K562 (cell line): ENCODE data around the gene HSD17B13.

Experiments used
- CGGBP1 ChIP-seq: fragments of 250-450 bp; sonication (Bioruptor Pico); IDR thresholded peaks from 2 replicates; pipeline ENCODE4 v1.9.0; 2021; ENCODE audit warnings: mild to moderate bottlenecking
- E2F4 ChIP-seq: sonication (generic); formaldehyde crosslinking; IDR thresholded peaks from 2 replicates; pipeline ENCODE4 v1.8.0; 2022; ENCODE audit warnings: mild to moderate bottlenecking, low read depth, missing genetic modification reagents
- MAZ ChIP-seq, 2 experiments: fragments of 450-650 bp in 1 of 2; sonication (generic) in 1 of 2; formaldehyde crosslinking; IDR thresholded peaks in 1 of 2; conservative IDR thresholded peaks in 1 of 2; 2 replicates each; pipeline versions ENCODE4 v1.4.0 to v1.5.0; 2020; ENCODE audit warnings: mild to moderate bottlenecking in 1 of 2, missing genetic modification reagents in 1 of 2
- OTX1 ChIP-seq: fragments of 450-650 bp; formaldehyde crosslinking; IDR thresholded peaks from 2 replicates; pipeline ENCODE4 v1.4.0; 2022; ENCODE audit warnings: mild to moderate bottlenecking
- POLR2G ChIP-seq: fragments of 200-400 bp; formaldehyde crosslinking; IDR thresholded peaks from 2 replicates; pipeline ENCODE4 v1.6.1; 2017; ENCODE audit warnings: low read depth, mild to moderate bottlenecking, antibody characterized with exemption, low read length, moderate library complexity
- RFX5 ChIP-seq: IDR thresholded peaks from 2 replicates; pipeline ENCODE4 v1.6.1; 2011; ENCODE audit warnings: low read depth, mild to moderate bottlenecking, improper control_type of control experiment, low read length
- SRSF1 ChIP-seq: fragments of 200-400 bp; formaldehyde crosslinking; IDR thresholded peaks from 2 replicates; pipeline ENCODE4 v1.6.1; 2017; ENCODE audit warnings: mild to moderate bottlenecking, low read depth, low read length, moderate library complexity
- U2AF1 ChIP-seq: fragments of 200-400 bp; formaldehyde crosslinking; optimal IDR thresholded peaks from 2 replicates; pipeline ENCODE3; 2017; ENCODE audit warnings: mild to moderate bottlenecking, low read depth, low read length, moderate library complexity
- ZNF609 ChIP-seq: sonication (generic); formaldehyde crosslinking; IDR thresholded peaks from 2 replicates; pipeline ENCODE4 v1.8.1; 2023; ENCODE audit warnings: missing genetic modification reagents, mild to moderate bottlenecking, borderline replicate concordance
- TF ChIP-seq, protein P1 (sequence below), 3 experiments: IDR thresholded peaks in 2 of 3; conservative IDR thresholded peaks in 1 of 3; 2 replicates each; pipeline ENCODE4 v1.5.1; 2011 to 2012; ENCODE audit warnings: low read length in 3 of 3, mild to moderate bottlenecking in 3 of 3, control low read depth in 2 of 3, improper control_type of control experiment in 1 of 3, inconsistent platforms in 1 of 3, low read depth in 1 of 3, mixed read lengths in 1 of 3, moderate library complexity in 1 of 3; ENCODE audit not compliant: insufficient read depth in 2 of 3
- TF ChIP-seq, protein P2 (sequence below): IDR thresholded peaks from 3 replicates; pipeline ENCODE4 v1.6.1; 2011; ENCODE audit warnings: borderline replicate concordance, mild to moderate bottlenecking; ENCODE audit not compliant: insufficient read length, insufficient read depth

DNA sequence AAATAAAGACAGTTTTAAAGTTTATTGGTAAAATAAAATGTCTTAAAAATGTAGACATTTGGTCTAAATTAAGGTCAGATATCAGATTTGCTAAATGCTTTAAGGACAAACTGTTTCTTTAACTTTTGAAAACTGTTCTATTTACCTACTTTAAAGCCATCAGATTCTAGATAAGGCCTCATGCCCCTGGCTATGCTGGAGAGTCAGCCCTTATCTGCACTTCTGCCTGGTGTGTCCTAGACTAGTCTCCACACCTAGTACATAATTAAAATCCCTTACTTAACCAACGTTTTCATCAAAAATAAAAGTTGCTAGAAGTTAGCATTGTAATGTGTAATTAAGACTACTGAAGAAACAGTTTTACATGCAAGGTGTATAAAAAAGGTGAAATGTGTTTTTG is 42.7 kb upstream of the HSD17B13 start:
- no peak for TF ChIP-seq ZNF609 (CRISPR knock-in tag)
- TF ChIP-seq, protein P1, sequence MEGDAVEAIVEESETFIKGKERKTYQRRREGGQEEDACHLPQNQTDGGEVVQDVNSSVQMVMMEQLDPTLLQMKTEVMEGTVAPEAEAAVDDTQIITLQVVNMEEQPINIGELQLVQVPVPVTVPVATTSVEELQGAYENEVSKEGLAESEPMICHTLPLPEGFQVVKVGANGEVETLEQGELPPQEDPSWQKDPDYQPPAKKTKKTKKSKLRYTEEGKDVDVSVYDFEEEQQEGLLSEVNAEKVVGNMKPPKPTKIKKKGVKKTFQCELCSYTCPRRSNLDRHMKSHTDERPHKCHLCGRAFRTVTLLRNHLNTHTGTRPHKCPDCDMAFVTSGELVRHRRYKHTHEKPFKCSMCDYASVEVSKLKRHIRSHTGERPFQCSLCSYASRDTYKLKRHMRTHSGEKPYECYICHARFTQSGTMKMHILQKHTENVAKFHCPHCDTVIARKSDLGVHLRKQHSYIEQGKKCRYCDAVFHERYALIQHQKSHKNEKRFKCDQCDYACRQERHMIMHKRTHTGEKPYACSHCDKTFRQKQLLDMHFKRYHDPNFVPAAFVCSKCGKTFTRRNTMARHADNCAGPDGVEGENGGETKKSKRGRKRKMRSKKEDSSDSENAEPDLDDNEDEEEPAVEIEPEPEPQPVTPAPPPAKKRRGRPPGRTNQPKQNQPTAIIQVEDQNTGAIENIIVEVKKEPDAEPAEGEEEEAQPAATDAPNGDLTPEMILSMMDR (IDR thresholded peaks at IDR 0.05 in 2 of 3, conservative IDR thresholded peaks at IDR 0.05 in 1 of 3; ENCODE audit: insufficient read depth in 2 of 3, low read depth in 1 of 3, low read length in 3 of 3): no peak
- no peak for TF ChIP-seq OTX1 (CRISPR knock-in tag)
- TF ChIP-seq, protein P2, sequence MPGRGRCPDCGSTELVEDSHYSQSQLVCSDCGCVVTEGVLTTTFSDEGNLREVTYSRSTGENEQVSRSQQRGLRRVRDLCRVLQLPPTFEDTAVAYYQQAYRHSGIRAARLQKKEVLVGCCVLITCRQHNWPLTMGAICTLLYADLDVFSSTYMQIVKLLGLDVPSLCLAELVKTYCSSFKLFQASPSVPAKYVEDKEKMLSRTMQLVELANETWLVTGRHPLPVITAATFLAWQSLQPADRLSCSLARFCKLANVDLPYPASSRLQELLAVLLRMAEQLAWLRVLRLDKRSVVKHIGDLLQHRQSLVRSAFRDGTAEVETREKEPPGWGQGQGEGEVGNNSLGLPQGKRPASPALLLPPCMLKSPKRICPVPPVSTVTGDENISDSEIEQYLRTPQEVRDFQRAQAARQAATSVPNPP: no peak
- no peak for TF ChIP-seq CGGBP1 (CRISPR knock-in tag)
- no peak for TF ChIP-seq E2F4 (CRISPR knock-in tag)
- TF ChIP-seq U2AF1: no peak
- no peak for TF ChIP-seq RFX5
- TF ChIP-seq MAZ (CRISPR knock-in tag; conservative IDR thresholded peaks at IDR 0.05 in 1 of 2, IDR thresholded peaks at IDR 0.05 in 1 of 2): no peak
- TF ChIP-seq POLR2G: no peak
- no peak for TF ChIP-seq SRSF1
